Measurements from ENCODE around the gene MORC2.

The MORC2 gene

GRCh38 chr22:30921108-30921507 is 47.5 kb downstream of the MORC2 start:
- DNase-seq (ENCODE audit: low spot score): no peak

DNA sequence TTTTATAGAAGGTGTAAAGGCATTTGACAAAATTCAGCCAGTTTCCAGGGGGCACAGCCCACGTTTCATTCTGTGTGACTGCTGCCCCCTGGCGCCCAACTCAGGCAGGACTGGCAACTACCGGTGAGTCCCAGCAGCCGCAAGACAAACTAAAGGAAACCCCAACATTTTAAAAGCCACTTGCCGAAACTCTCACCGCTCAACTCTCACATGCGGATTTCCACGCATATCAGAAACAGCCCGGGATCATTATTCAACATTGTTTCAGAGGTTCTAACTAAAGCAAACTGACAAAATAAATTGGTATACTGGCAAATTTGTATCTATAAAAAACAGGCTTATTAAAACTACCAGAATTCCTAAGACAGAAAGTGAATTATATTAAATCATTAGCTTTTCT is 48.2 kb downstream of the MORC2 start:
- peak; percentile 84 for DNase-seq (ENCODE audit: low spot score)

GRCh38 chr22:30919973-30920372 is 48.6 kb downstream of the MORC2 start:
- no peak for DNase-seq (ENCODE audit: low spot score)

DNA sequence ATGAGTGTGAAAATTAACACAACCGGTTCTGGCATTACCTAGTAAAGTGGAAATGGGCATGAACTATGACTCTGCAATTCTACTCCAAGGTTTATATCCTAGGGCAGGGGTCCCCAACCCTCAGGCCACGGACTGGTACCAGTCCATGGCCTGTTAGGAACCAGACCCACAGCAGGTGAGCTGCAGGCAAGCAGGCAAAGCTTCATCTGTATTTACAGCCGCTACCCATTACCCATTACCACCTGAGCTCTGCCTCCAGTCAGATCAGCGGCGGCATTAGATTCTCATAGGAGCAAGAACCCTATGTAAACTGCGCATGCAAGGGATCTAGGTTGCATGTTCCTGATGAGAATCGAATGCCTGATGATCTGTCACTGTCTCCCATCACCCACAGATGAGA is 49.8 kb downstream of the MORC2 start:
- DNase-seq (ENCODE audit: low spot score): no peak

DNA sequence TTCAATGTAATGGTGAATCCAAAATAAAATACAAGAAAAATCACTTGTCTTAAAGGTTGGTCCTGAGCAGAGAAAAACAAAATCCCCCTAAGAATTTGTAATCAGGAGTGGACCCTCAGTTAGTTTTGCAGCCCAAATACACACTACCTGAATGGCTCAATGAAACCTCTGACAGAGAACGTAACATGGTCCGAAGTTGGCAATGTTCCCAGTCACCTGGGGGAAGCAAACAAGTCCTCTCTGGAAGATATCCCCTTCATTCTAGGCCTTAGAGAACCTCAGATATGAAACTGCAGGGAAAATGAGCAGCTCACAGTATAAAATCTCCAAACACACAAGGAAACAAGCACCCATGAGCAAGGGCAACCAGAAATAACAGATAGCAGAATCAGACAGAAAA is 58.2 kb downstream of the MORC2 start:
- no peak for DNase-seq (ENCODE audit: low spot score)

GRCh38 chr22:30909306-30909705 is 59.3 kb downstream of the MORC2 start:
- DNase-seq (ENCODE audit: low spot score): no peak

- no peak for DNase-seq (ENCODE audit: low spot score)
These were observed 60.5 kb downstream of the MORC2 start for GRCh38 chr22:30908051-30908461.

DNA sequence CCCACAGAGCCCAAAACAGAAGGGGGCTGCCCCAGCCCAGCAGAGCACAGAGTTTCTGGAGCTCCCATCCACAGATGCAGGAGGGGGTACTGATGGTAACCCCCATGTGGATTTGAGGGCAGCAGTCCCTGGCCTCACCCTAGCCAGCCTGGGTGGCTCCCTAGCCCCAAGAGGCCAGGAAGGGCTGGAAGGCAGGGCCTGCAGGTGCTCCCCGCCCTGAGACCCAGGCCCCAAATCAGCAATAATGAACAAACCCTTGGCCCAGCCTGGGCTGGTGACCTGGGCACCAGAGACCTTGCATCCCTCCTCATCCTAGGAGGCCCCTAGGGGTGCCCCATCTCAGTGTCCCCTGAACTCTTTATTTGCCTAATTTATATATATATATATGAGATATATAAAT is 61.6 kb downstream of the MORC2 start:
- no peak for DNase-seq (ENCODE audit: low spot score)

- no peak for DNase-seq (ENCODE audit: low spot score)
These were observed 62.2 kb downstream of the MORC2 start for GRCh38 chr22:30906411-30906810.

DNA sequence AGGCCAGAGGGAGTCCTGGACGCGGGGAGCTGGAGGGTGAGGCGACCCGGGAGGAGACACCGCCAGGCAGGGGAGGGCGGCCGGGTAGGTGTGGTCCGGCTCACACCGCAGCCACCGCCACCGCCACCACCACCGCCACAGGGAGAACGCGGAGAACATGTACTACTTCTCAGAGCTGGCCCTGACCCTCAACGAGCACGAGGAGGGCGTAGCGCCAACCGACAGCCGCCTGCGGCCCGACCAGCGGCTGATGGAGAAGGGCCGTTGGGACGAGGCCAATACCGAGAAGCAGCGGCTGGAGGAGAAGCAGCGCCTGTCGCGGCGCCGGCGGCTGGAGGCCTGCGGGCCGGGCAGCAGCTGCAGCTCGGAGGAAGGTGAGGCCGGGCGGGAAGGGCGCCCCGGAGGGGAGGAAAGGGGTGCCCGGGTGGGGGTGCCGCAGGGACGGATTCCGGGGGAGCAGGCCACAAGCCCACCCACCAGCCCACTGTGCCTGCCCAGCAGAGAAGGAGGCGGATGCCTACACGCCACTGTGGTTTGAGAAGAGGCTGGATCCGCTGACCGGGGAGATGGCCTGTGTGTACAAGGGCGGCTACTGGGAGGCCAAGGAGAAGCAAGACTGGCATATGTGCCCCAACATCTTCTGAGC is 62.8 kb downstream of the MORC2 start:
- DNase-seq (ENCODE audit: low spot score): no peak

DNA sequence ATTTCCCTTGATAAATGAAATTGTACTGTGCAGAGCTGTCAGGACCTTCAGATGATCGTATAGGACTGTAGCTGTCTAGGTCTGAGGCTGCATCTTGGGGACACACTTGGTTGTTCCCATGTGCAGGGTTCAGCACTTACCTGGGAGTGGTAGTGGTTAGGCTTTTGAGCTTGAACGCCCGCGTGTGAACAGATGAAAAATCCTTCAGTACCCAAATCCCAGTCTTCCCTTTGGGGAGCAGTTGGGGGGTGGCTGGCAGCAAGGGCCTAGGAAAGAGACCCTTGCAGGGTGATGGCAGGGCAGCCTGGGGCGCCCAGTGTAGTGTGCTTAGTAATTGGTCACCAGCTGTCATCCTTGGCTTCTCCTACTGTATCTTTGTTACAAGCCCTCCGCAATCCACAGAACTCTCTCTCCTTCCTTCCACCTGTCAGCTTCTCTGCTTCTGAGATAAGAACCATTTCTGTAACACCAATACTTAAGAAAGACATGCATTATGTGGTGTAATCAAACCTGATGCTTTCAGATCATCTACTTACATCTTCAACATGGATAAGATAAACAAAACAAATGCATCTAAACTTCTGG is 64.6 kb downstream of the MORC2 start:
- DNase-seq (ENCODE audit: low spot score): no peak

- DNase-seq (ENCODE audit: low spot score): peak; percentile 16
These were observed 65.8 kb downstream of the MORC2 start for GRCh38 chr22:30902496-30903357.

GRCh38 chr22:30894371-30894740 is 74.2 kb downstream of the MORC2 start:
- no peak for DNase-seq (ENCODE audit: low spot score)

DNA sequence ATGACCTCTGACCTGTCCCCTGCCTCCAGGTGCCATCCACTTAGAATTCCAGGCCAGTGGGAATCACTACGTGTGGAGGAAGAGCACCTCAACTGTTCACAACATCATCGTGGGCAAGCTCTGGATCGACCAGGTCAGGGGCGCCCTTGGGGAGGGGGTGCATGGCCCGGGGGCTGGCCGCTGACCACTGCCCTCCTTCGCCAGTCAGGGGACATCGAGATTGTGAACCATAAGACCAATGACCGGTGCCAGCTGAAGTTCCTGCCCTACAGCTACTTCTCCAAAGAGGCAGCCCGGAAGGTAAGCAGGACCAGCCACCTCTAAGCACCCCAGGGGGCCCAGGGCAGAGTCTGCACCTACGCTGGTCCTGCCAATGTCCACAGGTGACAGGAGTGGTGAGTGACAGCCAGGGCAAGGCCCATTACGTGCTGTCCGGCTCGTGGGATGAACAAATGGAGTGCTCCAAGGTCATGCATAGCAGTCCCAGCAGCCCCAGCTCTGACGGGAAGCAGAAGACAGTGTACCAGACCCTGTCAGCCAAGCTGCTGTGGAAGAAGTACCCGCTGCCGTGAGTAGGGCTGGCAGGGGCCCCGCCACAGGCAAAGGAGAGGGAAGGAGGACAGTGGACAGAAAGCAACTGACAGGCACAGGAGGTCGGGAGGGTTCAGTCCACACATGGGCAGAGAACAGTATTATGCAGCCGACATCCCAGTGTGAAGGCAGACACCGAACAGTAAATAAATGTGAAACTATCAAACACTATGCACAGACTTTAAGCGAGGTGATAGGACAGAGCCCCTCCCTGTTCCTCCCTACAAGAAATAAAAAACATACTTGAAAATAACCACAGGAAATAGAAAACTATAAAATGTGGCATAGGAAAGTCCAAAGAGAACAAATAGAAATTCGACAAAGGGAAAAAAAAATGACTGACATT is 74.9 kb downstream of the MORC2 start:
- no peak for DNase-seq (ENCODE audit: low spot score)

DNA sequence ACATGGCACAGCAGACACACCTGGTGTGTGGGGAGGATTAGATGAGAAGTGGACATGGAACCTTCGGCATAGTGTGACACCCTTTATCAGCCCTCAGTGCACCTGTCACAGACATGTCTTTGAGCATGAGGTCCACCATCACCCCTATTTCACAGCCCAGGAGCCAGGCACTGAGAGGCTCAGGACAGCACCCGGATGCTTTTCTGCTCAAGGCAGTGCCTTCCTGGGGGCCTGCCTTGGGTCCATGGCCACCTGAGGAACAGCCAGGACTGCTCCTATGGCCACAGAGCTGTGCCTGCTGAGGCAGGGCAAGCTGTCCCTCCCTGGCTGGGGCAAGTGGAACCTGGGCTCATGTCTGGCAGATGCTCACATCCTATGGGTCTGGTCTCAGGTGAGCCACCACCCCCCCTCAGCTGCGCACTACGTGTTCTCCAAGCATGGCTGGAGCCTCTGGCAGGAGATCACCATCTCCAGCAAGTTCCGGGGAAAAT is 75.8 kb downstream of the MORC2 start:
- DNase-seq (ENCODE audit: low spot score): no peak

DNA sequence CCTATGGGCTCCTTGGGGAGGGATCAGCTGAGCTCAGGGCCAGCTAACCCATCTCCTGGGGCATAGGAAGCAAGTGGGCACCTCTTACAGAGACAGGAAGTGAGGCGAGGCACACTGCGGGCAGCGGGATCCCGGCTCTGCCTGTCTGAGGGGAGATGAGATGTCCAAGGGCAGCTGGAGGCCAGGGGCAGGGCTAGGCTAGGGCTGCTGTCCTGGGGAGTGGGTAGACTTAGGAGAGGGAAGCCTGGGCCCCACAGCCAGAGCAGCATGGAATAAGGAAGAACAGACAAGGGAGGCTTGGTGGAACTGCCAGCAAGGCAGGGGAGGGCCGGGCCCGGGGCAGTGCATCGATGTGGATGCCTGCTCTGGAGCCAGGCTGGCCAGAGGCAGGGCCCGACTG is 76.3 kb downstream of the MORC2 start:
- DNase-seq (ENCODE audit: low spot score): no peak

GRCh38 chr22:30891781-30892180 is 76.8 kb downstream of the MORC2 start:
- no peak for DNase-seq (ENCODE audit: low spot score)

DNA sequence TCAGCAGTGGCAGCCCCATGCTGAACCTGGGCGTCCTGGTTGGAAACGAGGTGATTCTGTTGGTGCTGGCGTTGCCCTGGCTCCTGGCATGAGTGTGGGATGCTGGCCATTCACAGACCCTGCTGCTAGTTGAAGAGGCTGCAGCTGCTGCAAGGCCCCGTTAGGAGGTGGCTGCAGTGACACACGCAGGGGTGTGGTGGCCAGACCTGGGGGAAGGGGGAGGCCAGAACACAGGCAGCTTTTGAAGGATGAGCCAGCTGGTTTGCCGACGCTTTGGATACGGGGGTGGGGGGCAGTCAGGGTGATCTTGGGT is 77.2 kb downstream of the MORC2 start:
- no peak for DNase-seq (ENCODE audit: low spot score)

- peak; percentile 47 for DNase-seq (ENCODE audit: low spot score)
These were observed 77.7 kb downstream of the MORC2 start for GRCh38 chr22:30890686-30891442.

DNA sequence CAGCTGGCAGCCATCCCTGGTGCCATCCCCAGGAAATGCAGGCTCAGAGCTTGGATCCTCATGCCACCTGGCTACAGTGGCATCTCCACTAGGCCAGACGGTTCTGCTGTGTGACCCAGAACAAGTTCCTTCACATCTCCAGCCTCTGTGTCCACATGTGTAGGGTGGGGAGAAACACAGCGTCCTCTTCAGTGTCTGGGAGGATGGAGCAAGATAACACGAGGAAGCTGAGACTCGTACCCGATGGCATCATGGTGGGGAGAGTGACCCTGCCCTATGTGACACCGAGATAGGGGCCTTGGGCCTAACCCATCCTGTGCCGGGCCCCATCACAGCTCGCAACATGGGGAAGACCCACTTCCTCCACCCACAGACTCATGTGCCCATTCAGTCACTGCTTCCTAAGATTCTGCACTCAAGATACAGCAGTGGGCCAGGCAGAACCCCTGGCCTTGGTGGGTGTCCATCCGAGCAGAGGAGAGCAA is 78.5 kb downstream of the MORC2 start:
- DNase-seq (ENCODE audit: low spot score): no peak

DNA sequence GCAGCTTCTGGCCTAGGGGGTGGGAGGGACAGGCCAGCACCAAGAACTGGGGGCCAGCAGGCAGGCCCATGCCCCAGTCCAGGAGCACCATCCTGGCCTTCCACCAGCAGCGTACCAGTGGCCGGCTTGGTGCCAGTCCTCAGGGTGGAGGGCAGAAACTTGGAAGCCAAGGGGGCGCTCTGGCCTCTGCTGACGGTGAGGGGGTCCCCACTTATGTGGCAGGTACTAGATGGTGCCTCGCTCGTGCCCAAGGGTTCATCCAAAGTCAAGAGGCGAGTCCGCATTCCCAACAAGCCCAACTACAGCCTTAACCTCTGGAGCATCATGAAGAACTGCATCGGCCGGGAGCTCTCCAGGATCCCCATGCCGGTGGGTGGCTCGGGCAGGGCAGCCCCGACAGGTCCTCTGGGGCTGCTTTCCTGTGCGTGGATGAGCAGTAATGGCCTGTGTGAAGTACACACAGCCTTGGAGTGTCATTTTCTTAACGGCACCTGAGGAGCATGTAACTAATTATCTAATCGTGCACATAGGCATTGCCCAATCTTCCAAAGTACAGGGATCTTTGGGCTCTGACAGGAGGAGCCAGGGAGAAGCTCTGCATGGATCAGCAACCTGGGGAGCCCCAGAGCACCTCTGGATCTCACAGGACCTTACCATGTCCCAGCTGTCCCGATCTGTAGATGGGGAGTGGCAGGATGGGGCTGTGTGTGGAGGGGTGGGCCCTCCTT is 79.1 kb downstream of the MORC2 start:
- DNase-seq (ENCODE audit: low spot score): no peak
